ENCODE data around the gene DPYSL4.

DNA sequence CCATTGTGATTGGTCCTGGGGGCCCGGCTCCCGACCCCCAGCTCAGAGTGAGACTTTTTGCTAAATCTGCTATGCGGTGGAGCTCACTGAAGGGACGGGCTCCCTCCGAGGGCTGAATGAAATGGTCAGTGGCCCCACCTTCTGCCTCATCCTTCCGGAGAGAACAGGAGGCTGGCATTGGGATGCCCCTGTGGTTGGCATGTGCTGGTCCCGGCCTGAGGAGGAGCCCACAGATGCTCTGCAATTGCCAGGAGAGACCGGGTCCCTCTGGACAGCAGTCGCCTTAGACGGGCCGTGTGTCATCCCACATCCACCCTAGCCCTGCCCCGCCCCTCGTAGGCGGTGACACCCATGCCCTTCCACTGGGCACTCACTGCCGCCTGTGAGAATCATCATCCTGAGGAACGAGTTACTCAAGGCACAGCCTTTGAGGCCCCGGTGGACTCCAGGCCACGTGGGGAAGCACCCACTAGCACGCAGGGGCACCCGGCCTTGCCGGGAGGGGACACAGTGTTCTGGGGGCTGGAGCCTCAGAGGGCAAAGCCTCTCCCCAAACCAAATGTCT is 21.2 kb upstream of the DPYSL4 start:
- TF ChIP-seq YY1 (IDR thresholded peaks at IDR 0.05; ENCODE audit: insufficient read depth, insufficient read length) (no peak), ZNF274 (IDR thresholded peaks at IDR 0.05; ENCODE audit: low read depth, low read length) (no peak), SUZ12 (IDR thresholded peaks at IDR 0.05; ENCODE audit: extremely low read depth, insufficient read depth, insufficient read length) (no peak)
